Hepatocyte (in vitro differentiated cells): Measurements from ENCODE around the gene ATF7. TPM values are rescaled to one million over a fixed set of nuclear protein-coding genes. Genes with fewer than 3 reads are reported as not detected.

Experiments
- DNase-seq: peaks from one replicate; pipeline ENCODE4 v3.0.0-alpha.2; 2016; ENCODE audit warnings: low spot score
- H2AFZ ChIP-seq: fragments of 200-600 bp; sonication (generic); 2 replicates; pipeline ENCODE4 v1.6.0; 2016; ENCODE audit warnings: antibody characterized with exemption, mild to moderate bottlenecking
- H3K27ac ChIP-seq: fragments of 200-600 bp; sonication (generic); 2 replicates; pipeline ENCODE4 v1.5.1; 2016; ENCODE audit warnings: mild to moderate bottlenecking
- H3K27me3 ChIP-seq: fragments of 200-600 bp; sonication (generic); 2 replicates; pipeline ENCODE4 v1.6.1; 2016
- H3K36me3 ChIP-seq: fragments of 200-600 bp; sonication (generic); replicated peaks from 2 replicates; pipeline ENCODE4 v1.5.1; 2016; ENCODE audit warnings: low read depth; ENCODE audit not compliant: insufficient read depth
- H3K4me1 ChIP-seq: fragments of 200-600 bp; sonication (generic); 2 replicates; pipeline ENCODE4 v1.5.1; 2016; ENCODE audit warnings: mild to moderate bottlenecking, moderate library complexity; ENCODE audit not compliant: insufficient read depth
- H3K4me2 ChIP-seq: fragments of 200-600 bp; sonication (generic); 2 replicates; pipeline ENCODE4 v1.6.0; 2016
- H3K4me3 ChIP-seq: fragments of 200-600 bp; sonication (generic); 2 replicates; pipeline ENCODE4 v1.5.1; 2016; ENCODE audit warnings: mild to moderate bottlenecking
- H3K79me2 ChIP-seq: fragments of 200-600 bp; sonication (generic); 2 replicates; pipeline ENCODE4 v1.6.0; 2017; ENCODE audit warnings: mild to moderate bottlenecking
- H3K9me2 ChIP-seq: fragments of 200-600 bp; sonication (generic); replicated peaks from 2 replicates; pipeline ENCODE4 v1.6.0; 2017; ENCODE audit warnings: mild to moderate bottlenecking; ENCODE audit not compliant: insufficient read depth
- H3K9me3 ChIP-seq: fragments of 200-600 bp; sonication (generic); 2 replicates; pipeline ENCODE4 v1.5.1; 2016; ENCODE audit warnings: low read depth, mild to moderate bottlenecking
- H4K20me1 ChIP-seq: fragments of 200-600 bp; sonication (generic); 2 replicates; pipeline ENCODE4 v1.6.0; 2016; ENCODE audit warnings: mild to moderate bottlenecking; ENCODE audit not compliant: insufficient read depth, poor library complexity, severe bottlenecking
- CTCF ChIP-seq: fragments of 200-600 bp; sonication (generic); IDR thresholded peaks from 2 replicates; pipeline ENCODE4 v1.5.1; 2016; ENCODE audit warnings: antibody characterized with exemption, mild to moderate bottlenecking; ENCODE audit not compliant: poor library complexity
- EZH2 ChIP-seq: fragments of 200-600 bp; sonication (generic); IDR thresholded peaks from 2 replicates; pipeline ENCODE4 v1.6.1; 2016; ENCODE audit warnings: antibody characterized with exemption, mild to moderate bottlenecking, borderline replicate concordance
- EZH2phosphoT487 ChIP-seq: fragments of 200-600 bp; sonication (generic); IDR thresholded peaks from one replicate; pipeline ENCODE4 v1.6.1; 2018; ENCODE audit warnings: antibody characterized with exemption, mild to moderate bottlenecking, low read depth, moderate library complexity; ENCODE audit not compliant: unreplicated experiment, severe bottlenecking
- WGBS: methylation state at CpG from one replicate; pipeline ENCODE4 v1.1.6; 2016; ENCODE audit warnings: low lambda C conversion rate; ENCODE audit errors: missing lambda C conversion rate; 5-methylcytosine and 5-hydroxymethylcytosine counted together
- polyA plus RNA-seq: library from polyadenylated mRNA; unstranded; fragments of >200 nt; fragmentation: Nextera tagmentation; extraction: Ambion mirVana; gene quantifications from 2 replicates; pipeline ENCODE4 v1.2.1, GENCODE V29; 2016
- total RNA-seq: library from RNA; depleted of rRNA; stranded (reverse); fragments of >200 nt; gene quantifications from 2 replicates; pipeline ENCODE4 v1.2.3, GENCODE V29; 2014

Gene ATF7
- total RNA-seq (12.6 and 17.8 TPM in 2 replicates), polyA plus RNA-seq (19.2 and 20.5 TPM in 2 replicates)

GRCh38 chr12:53625946-53626701, at the start of gene ATF7:
Gene ATF7 (minus strand): TSS chr12:53626382. CDS start chr12:53601000, 25,382 bp downstream.
- Histone ChIP-seq H4K20me1 (peaks cover 3% of the 10 kb centered on the region), H3K9me3 (no peaks in the 10 kb centered on the region), H3K27ac (peak within 1 kb of the TSS; percentile 96), H3K4me2 (peak within 1 kb of the TSS; percentile 85), H3K36me3 (no peaks in the 10 kb centered on the region), H3K9me2 (no peaks in the 10 kb centered on the region), H3K4me1 (peaks cover 21% of the 10 kb centered on the region), H3K27me3 (no peaks in the 10 kb centered on the region), H3K79me2 (peaks cover 42% of the 10 kb centered on the region), H2AFZ (peak within 1 kb of the TSS; percentile 43), H3K4me3 (peak within 1 kb of the TSS; percentile 43)
- WGBS, result 2% methylated on average over 43 of the region's 48 CpGs
- peak; percentile 98 for DNase-seq
- TF ChIP-seq EZH2phosphoT487 (no peak), CTCF (no peak), EZH2 (no peak)

- DNase-seq, result no peak
- Histone ChIP-seq H4K20me1 (no peaks in the 10 kb centered on the region), H3K4me3 (peak overlapping the region; percentile 73), H3K27me3 (peaks cover 8% of the 10 kb centered on the region), H3K79me2 (peaks cover 34% of the 10 kb centered on the region), H3K36me3 (no peaks in the 10 kb centered on the region), H3K4me1 (peaks cover 29% of the 10 kb centered on the region), H3K9me2 (no peaks in the 10 kb centered on the region), H2AFZ (peak overlapping the region; percentile 84), H3K4me2 (peak overlapping the region; percentile 84), H3K27ac (peak overlapping the region; percentile 89), H3K9me3 (no peaks in the 10 kb centered on the region)
- TF ChIP-seq EZH2phosphoT487, result no peak
- no peak for TF ChIP-seq CTCF
- no peak for TF ChIP-seq EZH2
- WGBS, result 74% methylated on average over 8 of the region's 8 CpGs
These were observed 49.0 kb upstream of the ATF7 start for GRCh38 chr12:53674977-53675700.

GRCh38 chr12:53670971-53671370, 44.8 kb upstream of the ATF7 start:
- H3K36me3 ChIP-seq, result no peaks in the 10 kb centered on the region
- no peak overlapping the region for H3K27ac ChIP-seq
- H3K4me2 ChIP-seq, result no peak overlapping the region
- H3K9me3 ChIP-seq, result no peaks in the 10 kb centered on the region
- H3K4me1 ChIP-seq, result peaks cover 7% of the 10 kb centered on the region
- H3K27me3 ChIP-seq, result no peaks in the 10 kb centered on the region
- peaks cover 34% of the 10 kb centered on the region for H3K79me2 ChIP-seq
- H2AFZ ChIP-seq, result no peak overlapping the region
- H3K9me2 ChIP-seq, result no peaks in the 10 kb centered on the region
- no peak overlapping the region for H3K4me3 ChIP-seq
- DNase-seq, result no peak
- H4K20me1 ChIP-seq, result no peaks in the 10 kb centered on the region
- TF ChIP-seq EZH2 (no peak), EZH2phosphoT487 (no peak), CTCF (no peak)
